Stimulated activated CD4-positive, alpha-beta T cell treated with anti-CD3 and anti-CD28 coated beads, TNF-alpha, amount 100 ng/mL, for 24 hours (primary cell): ENCODE measurements around the gene ZWINT.

Experiments
- DNase-seq, 3 experiments: peaks; one replicate each; pipeline ENCODE4 v3.0.0-alpha.2; 2020; ENCODE audit warnings: low read depth in 3 of 3

ZWINT gene, protein sequence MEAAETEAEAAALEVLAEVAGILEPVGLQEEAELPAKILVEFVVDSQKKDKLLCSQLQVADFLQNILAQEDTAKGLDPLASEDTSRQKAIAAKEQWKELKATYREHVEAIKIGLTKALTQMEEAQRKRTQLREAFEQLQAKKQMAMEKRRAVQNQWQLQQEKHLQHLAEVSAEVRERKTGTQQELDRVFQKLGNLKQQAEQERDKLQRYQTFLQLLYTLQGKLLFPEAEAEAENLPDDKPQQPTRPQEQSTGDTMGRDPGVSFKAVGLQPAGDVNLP

DNA sequence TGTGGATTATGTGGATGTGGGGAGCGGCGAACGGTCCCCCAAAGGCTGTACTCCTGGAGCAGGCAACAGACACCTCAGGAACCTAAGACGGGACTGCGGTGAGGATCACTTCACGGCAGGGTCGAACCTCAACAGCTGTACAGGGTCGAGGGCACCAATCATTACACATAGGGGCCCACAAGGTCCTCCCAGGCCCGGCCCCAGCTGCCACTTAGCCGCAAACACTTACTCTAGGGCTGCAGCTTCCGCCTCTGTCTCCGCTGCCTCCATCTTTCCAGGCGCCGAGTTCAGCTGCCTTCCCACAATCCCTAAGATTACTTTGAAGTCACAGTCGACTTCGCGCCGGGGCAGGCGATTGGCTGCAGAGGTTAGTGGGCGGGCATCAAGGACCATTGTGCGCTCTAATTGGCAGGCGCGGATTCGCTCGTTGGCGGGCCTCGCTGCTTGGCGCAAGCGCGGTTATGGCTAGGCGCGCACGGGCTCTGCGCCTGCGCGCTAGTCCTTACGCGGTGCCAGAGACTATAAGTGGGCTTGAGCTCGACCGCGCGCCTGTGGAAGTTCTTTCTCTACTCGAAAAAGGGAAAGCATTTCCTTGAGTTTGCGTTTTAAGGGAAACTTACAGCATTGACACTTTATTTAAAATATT, at the start of gene ZWINT:
Gene ZWINT, minus strand, starts transcription at position 293 of the 646 bp plus-strand sequence. Its CDS starts 23 bp downstream, at position 270.
- DNase-seq, result peak; percentile 91 to 92 (median 91)

DNA sequence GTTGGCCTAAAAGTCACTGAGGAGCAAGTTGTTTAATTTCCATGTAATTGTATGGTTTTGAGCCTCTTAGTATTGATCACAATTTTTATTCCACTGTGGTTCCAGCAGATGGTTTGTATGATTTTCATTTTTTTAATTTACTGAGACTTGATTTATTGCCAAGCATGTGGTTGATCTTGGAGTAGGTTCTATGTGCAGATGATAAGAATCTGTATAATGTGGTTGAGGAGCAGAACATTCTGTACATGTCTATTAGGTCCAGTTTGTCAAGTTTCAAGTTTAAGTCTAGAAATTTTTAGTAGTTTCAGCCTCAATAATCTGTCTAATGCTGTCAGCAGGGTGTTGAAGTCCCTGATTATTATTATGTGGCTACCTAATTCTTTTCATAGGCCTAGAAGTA, 22.7 kb upstream of the ZWINT start:
- DNase-seq, result no peak

DNA sequence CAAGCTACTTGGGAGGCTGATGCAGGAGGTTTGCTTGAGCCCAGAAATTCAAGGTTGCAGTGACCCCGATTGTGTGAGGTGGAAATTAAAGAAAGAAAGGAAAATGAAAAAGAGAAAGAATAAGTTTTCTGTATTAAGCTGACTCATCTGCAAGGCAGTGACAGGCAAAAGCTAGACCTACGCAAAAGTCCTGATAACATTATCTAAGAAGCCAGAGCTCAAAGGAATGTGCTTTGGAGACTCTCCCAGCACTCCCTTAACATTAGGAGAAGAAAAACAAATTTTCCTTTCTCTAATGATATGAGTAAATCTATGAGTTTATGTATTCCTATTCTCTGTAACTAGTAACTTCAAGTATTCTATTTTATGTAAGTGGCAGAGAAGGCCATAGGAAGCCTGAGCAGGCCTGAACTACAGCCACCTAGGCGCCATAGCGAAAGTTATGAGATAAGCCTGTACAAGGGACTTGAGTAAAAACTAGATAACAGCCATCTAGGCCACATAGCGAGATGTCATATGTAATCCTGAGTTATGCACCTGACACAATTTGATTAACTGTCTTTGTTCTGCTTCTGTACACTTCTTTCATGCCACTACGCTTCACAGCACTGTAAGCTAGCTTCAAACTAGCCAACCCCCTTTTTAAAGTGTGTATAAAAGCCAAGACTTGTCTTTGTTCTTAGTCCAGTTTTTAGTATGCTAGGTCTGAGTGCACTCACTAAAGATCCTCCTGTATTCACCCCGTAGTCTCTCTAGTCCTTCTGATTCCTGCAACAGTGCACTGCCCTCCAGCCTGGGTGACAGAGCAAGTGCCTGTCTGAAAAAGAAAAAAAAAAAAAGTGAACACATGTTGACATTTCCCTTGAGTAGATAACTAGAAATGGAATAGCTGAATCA, 9.4 kb upstream of the ZWINT start:
- DNase-seq, result no peak

DNA sequence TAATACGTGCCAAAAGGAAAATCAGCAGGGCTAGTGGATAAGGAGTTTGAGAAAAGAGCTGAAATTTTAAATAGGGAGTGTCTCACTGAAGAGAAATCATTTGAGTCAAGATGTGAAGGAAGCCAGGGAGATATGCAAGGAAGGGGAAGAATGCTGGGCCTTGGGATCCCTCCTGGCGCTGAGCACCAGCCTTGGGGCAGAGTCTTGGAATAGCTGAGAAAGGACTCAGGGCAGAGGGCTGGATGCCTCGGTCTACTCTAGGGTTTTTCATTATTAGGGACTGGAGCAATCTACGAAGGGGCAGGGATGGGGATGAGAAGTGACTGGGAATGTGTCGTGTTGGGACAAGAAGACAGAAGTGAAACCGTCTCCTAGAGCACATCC, 484 bp downstream of the ZWINT start:
- DNase-seq, result no peak

DNA sequence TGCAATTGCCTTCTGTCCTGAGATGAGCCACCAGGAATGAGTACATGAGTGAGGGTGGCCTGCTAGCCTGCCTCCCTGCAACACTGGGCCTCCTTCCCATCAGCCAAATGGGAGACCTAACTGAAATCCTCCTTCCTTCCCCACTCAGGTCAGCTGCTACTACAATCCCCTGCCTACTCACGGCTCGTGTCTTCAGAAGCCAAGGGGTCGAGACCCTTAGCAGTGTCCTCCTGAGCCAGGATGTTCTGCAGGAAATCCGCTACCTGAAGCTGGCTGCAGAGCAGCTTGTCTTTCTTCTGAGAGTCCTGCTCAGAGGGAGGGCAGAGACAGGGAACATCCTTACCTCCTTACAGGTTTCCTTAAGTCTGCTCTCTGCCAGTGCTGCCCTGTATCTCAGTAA, 1.2 kb downstream of the ZWINT start:
- DNase-seq, result no peak

DNA sequence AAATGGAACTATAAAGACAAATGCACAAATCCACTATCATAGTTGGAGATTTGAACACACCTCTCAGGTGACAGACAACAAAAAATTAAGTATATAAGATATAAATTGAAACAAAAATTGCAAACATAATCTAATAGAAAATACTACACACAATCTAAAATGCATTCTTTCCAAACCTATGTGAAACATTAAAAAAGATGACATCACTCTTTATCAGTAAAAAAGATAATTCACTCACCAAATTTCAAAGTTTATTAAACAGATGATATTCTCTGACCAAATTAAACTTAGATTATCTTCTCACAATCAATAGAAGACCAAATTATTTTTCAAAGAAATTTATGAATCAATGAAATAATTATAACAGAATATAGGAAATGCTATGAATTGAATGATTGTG, 4.0 kb downstream of the ZWINT start:
- no peak for DNase-seq

DNA sequence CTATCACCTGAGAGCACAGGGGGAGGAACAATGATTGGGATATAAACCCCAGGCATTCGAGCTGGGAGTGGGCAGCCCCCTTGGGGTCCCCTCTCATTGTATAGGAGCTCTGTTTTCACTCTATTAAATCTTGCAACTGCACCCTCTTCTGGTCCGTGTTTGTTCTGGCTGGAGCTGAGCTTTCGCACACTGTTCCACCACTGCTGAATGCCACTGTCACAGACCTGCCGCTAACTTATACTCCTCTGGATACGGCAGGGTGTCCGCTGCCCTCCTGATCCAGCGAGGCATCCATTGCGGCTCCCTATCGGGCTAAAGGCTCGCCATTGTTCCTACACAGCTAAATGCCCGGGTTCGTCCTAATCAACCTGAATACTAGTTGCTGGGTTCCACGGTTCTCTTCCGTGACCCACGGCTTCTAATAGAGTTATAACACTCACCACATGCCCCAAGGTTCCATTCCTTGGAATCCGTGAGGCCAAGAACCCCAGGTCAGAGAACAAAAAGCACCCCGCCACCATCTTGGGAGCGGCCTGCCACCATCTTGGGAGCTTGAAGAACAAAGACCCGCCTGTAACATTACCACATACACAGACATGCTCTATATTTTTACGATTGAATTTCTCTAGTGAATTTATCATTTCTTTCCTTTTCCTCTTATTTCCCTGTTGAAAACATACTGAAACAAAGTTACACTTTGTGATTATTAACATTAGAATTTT, 9.0 kb downstream of the ZWINT start:
- DNase-seq, result no peak

DNA sequence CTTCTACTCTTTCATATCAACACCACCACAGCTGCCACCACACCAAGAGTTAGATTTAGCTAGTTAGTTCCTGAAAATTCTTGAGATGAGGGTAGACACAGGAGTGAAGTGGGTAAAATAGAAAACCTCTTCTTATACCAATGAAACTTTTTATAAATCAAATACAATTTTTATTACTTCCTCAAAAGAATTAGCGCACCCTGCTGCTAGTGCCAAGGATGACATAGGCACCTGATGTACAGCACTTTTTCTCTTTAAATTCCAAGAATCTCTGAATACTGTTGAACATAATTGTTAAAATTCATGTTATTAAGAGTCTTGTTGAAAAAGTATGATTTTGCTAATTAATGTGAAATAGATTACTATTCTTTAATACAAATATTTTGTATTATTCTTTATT, 11.4 kb downstream of the ZWINT start:
- no peak for DNase-seq

DNA sequence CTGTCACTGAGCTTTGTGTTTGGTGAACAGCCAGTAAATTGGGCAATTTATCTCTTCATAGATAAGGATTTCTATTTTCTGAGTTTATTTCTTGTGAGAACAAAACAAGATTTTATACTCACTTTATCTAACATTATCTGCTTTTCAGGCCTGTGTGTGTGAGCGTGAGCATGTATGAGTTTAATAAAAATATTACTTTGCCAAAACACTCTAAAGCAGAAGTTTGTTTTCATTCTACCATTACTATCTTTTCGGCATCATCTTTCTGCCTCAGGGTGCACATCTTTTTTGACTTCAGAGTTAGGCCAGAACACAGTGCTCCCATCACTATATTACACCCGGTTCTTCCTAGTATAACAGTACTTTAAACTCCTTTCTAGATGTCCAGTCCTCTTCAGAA, 13.0 kb downstream of the ZWINT start:
- DNase-seq, result no peak

DNA sequence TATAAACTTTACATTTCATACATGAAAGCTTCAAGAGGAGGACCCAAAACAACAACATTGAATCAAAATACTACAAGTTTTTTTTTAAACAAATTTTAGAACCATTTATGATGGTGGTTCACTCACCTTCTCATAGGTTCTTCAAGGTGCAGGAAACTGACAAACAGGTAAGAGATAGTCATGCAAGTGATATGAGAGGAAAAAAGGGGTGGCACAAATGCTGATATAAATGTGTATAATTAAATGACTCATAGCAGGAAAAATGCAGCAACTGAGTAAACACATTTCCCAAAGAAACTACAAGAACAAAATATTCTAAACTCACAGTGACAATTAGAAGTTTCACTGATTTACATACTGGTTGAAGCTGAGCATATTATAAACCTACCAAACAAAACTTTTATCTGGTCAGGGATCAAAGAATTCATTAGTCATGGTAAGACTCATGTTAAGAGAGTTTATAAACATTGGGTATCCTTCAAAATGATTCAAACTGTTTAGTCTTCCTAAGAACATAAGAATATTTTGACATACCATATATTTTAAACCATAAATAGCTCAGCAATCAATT, 14.1 kb downstream of the ZWINT start:
- no peak for DNase-seq

DNA sequence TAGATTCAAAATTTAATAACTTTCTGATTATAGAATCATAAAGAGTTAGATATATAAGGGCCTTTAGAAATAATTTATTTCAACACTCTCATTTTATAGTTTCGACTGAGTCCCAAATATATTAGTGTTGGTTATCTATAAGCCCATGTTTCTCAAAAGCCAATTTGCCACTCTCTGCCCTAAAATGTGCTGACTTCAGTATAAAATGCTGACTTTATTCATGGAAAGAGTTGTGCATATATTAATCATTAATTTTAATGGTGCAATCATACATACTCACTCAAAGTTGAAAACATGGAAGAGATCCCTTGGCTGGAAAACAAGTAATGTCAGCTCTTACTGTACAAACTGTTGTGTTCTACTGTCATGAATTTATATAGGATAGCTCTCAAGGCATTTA, 19.4 kb downstream of the ZWINT start:
- no peak for DNase-seq

DNA sequence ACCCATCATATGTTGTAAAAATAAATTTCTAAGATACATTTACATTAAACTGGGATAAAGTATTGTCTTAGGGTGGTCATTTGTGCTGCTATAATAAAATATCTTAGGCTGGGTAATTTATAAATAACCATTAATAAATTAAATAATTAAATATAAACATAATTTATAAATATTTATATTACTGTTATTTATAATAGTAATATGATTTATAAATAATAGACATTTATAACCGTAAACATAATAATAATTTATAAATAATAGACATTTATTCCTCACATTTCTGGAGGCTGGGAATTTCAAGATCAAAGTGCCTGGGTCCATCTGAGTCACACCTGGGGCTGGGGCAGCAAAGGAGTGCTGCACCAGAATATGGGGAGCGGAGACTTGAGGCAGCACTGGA, 31.1 kb downstream of the ZWINT start:
- DNase-seq, result no peak

DNA sequence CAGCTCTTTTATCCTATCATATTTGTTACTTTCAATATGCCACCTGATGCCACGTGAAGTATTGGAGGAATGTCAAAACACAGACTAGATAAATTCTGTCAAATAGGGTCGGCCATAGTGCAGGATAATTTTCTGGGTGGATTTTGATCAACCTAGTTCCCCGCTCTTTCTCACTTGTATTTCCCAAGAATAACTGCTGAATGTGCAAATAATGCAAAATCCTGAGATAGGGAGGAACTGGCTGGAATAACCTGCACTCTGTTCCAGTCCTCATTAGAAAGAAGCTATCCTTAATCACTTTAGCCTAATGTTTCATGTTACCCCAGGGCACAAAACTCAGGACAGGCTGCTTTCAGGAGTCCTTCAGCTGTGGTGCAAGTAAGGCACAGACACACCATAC, 33.9 kb downstream of the ZWINT start:
- DNase-seq, result no peak

DNA sequence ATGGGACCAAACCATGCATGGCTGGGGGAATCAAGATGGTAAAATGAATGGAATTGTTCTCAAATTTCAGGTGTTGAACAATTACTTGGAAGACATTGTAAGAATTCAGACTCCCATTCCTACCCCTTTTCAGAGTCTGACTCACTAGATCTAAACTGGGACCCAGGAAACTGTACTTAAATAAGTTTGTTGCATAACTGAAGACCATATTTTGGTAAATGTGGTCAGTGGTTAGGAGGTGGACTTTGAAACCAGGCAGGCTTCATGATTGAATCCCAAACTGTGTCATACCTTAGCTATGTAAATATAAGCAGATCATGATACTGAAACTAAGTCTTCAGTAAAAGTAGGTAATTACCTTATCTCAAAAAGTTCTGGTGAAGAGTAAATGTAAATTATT, 41.7 kb downstream of the ZWINT start:
- DNase-seq, result no peak

DNA sequence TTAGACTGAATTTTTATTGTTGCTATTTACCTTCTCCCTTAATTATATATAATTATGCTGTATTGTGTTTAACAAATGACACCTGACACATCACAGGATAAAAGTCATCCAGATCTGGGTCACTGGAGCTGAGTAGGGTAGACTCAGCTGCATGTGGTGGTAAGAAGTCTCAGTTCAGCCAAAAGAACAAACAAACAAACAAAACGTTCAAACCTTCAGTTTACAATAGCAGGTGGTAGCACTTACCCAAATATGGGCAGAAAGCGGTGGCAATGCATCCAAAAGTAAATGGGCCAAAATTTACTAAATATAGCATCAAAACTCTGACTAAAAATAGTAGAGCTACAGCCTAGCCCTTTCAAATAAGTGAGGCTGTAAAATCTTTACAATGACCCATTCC, 42.2 kb downstream of the ZWINT start:
- DNase-seq, result no peak

DNA sequence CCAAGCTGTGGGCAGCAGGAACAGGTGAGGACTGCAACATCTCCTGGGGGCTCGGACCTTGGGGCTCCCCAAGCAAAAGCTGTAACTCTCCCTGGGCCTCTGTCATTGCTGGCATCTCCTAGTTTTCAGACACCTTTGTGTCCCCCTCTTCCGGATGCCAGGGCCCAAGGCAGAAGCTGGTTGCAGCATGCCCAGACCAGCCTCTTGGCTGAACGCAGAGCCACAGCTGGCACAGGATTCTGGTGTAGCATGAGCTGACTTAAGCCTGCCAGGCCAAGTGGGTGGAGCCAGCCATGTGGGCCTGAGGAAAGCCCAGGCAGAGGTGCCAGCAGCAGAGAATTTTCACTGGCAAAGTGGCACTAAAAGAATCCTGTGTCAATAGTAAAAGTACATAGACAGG, 43.5 kb downstream of the ZWINT start:
- DNase-seq, result no peak

DNA sequence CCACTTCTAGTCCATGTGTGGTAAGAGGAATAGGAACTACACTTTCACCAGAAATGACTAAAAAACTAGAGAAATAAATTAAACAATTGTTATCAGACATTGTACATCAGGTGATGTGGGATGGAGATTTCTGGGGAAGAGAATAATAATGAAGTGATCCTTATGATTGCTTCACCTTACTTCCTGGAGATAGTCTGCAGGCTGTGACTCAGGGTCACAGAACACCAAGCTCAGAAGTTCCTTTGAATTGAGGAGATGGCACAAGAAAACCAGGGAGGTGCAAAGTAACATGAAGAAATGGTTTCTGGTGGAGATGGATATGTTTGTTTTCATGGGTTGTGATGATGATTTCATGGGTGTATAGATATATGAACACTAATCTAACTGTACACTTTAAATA, 44.5 kb downstream of the ZWINT start:
- DNase-seq, result no peak
